ENCODE results near the gene ZNF365. TPM values are rescaled to one million over a fixed set of nuclear protein-coding genes. Genes with fewer than 3 reads are reported as not detected.

The ZNF365 gene
- total RNA-seq, 1 donor from 2014 or later = 6.0 TPM

- H3K27ac Mint-ChIP-seq (ENCODE audit: unreplicated experiment) = no peak overlapping the region
- H3K36me3 Mint-ChIP-seq (ENCODE audit: low read depth) = peaks cover 6% of the 10 kb centered on the region
- peaks cover 22% of the 10 kb centered on the region for H3K9me3 Mint-ChIP-seq (ENCODE audit: low read depth)
- DNase-seq (ENCODE audit: low spot score) = no peak
- TF ChIP-seq CTCF (IDR thresholded peaks at IDR 0.05) = no peak
- no peaks in the 10 kb centered on the region for H3K4me1 Mint-ChIP-seq (ENCODE audit: low read depth)
- no peak overlapping the region for H3K4me3 Mint-ChIP-seq (ENCODE audit: unreplicated experiment)
- peaks cover 3% of the 10 kb centered on the region for H3K27me3 Mint-ChIP-seq (ENCODE audit: low read depth)
Observed at GRCh38 chr10:62333135-62333889, 40.9 kb upstream of the ZNF365 start.

GRCh38 chr10:62333988-62334682 lies 40.0 kb upstream of the ZNF365 start:
- TF ChIP-seq CTCF (IDR thresholded peaks at IDR 0.05) = no peak
- Mint-ChIP-seq H3K27ac (ENCODE audit: unreplicated experiment) (no peak overlapping the region), H3K36me3 (ENCODE audit: low read depth) (peaks cover 6% of the 10 kb centered on the region), H3K9me3 (ENCODE audit: low read depth) (peaks cover 20% of the 10 kb centered on the region), H3K4me3 (ENCODE audit: unreplicated experiment) (no peak overlapping the region), H3K4me1 (ENCODE audit: low read depth) (no peaks in the 10 kb centered on the region), H3K27me3 (ENCODE audit: low read depth) (peaks cover 3% of the 10 kb centered on the region)
- DNase-seq (ENCODE audit: low spot score) = no peak

GRCh38 chr10:62335326-62335725 lies 38.8 kb upstream of the ZNF365 start:
- Mint-ChIP-seq H3K4me1 (ENCODE audit: low read depth) (no peaks in the 10 kb centered on the region), H3K36me3 (ENCODE audit: low read depth) (peaks cover 7% of the 10 kb centered on the region), H3K27ac (ENCODE audit: unreplicated experiment) (no peak overlapping the region), H3K27me3 (ENCODE audit: low read depth) (peaks cover 3% of the 10 kb centered on the region), H3K4me3 (ENCODE audit: unreplicated experiment) (no peak overlapping the region), H3K9me3 (ENCODE audit: low read depth) (peaks cover 23% of the 10 kb centered on the region)
- no peak for DNase-seq (ENCODE audit: low spot score)
- no peak for TF ChIP-seq CTCF (IDR thresholded peaks at IDR 0.05)

GRCh38 chr10:62336404-62336803 lies 37.8 kb upstream of the ZNF365 start:
- Mint-ChIP-seq H3K27ac (ENCODE audit: unreplicated experiment) (no peak overlapping the region), H3K9me3 (ENCODE audit: low read depth) (peaks cover 29% of the 10 kb centered on the region), H3K27me3 (ENCODE audit: low read depth) (peaks cover 3% of the 10 kb centered on the region), H3K4me3 (ENCODE audit: unreplicated experiment) (no peak overlapping the region), H3K4me1 (ENCODE audit: low read depth) (no peaks in the 10 kb centered on the region), H3K36me3 (ENCODE audit: low read depth) (peaks cover 9% of the 10 kb centered on the region)
- TF ChIP-seq CTCF (IDR thresholded peaks at IDR 0.05) = no peak
- DNase-seq (ENCODE audit: low spot score) = no peak

GRCh38 chr10:62341419-62341818 lies 32.8 kb upstream of the ZNF365 start:
- Mint-ChIP-seq H3K36me3 (ENCODE audit: low read depth) (peaks cover 7% of the 10 kb centered on the region), H3K27ac (ENCODE audit: unreplicated experiment) (no peak overlapping the region)
- no peak for TF ChIP-seq CTCF (IDR thresholded peaks at IDR 0.05)

More at GRCh38 chr10:62341419-62341818, 32.8 kb upstream of the ZNF365 start:
- H3K4me1 Mint-ChIP-seq (ENCODE audit: low read depth) = no peaks in the 10 kb centered on the region
- peaks cover 44% of the 10 kb centered on the region for H3K9me3 Mint-ChIP-seq (ENCODE audit: low read depth)
- no peaks in the 10 kb centered on the region for H3K27me3 Mint-ChIP-seq (ENCODE audit: low read depth)
- DNase-seq (ENCODE audit: low spot score) = no peak
- no peak overlapping the region for H3K4me3 Mint-ChIP-seq (ENCODE audit: unreplicated experiment)
